H9 (cell line): ENCODE measurements around the gene CNTN3. TPM values are rescaled to one million over a fixed set of nuclear protein-coding genes. Genes with fewer than 3 reads are reported as not detected.

Source experiments
- DNase-seq: peaks from one replicate; pipeline ENCODE4 v3.0.0-alpha.2; 2017
- H2AFZ ChIP-seq: one replicate; pipeline ENCODE4 v1.6.1; 2013; ENCODE audit warnings: mild to moderate bottlenecking, low read length, control low read depth, moderate library complexity
- H2AK5ac ChIP-seq: 2 replicates; pipeline ENCODE4 v1.6.1; 2013; ENCODE audit warnings: low read length, control low read depth, mixed read lengths; ENCODE audit not compliant: insufficient read length
- H2BK120ac ChIP-seq: one replicate; pipeline ENCODE4 v1.6.1; 2013; ENCODE audit warnings: low read depth, mild to moderate bottlenecking, low read length, control low read depth, inconsistent platforms; ENCODE audit not compliant: poor library complexity, severe bottlenecking
- H2BK12ac ChIP-seq: 2 replicates; pipeline ENCODE4 v1.6.1; 2013; ENCODE audit warnings: low read length, control low read depth, mixed read lengths, low read depth; ENCODE audit not compliant: insufficient read length
- H2BK15ac ChIP-seq: 2 replicates; pipeline ENCODE4 v1.6.1; 2013; ENCODE audit warnings: low read depth, low read length, control low read depth
- H2BK20ac ChIP-seq: one replicate; pipeline ENCODE4 v1.6.1; 2013; ENCODE audit warnings: low read depth, mild to moderate bottlenecking, low read length, control low read depth, inconsistent platforms; ENCODE audit not compliant: poor library complexity, severe bottlenecking
- H2BK5ac ChIP-seq: 2 replicates; pipeline ENCODE4 v1.6.1; 2013; ENCODE audit warnings: low read length, control low read depth, mixed read lengths; ENCODE audit not compliant: insufficient read length
- H3K14ac ChIP-seq: 2 replicates; pipeline ENCODE4 v1.6.1; 2013; ENCODE audit warnings: low read length, control low read depth; ENCODE audit not compliant: insufficient read depth
- H3K18ac ChIP-seq: 2 replicates; pipeline ENCODE4 v1.6.1; 2013; ENCODE audit warnings: low read depth, mild to moderate bottlenecking, mixed read lengths, low read length, control low read depth; ENCODE audit not compliant: insufficient read length
- H3K23ac ChIP-seq: 2 replicates; pipeline ENCODE4 v1.6.1; 2013; ENCODE audit warnings: low read length, control low read depth, mixed read lengths, low read depth; ENCODE audit not compliant: insufficient read length
- H3K23me2 ChIP-seq: 2 replicates; pipeline ENCODE4 v1.6.1; 2013; ENCODE audit warnings: low read depth, mild to moderate bottlenecking, mixed read lengths, low read length, control low read depth; ENCODE audit not compliant: insufficient read length, poor library complexity, severe bottlenecking
- H3K27ac ChIP-seq: 2 replicates; pipeline ENCODE4 v1.5.1; 2013; ENCODE audit warnings: low read length, control low read depth, mixed read lengths, low read depth; ENCODE audit not compliant: insufficient read length
- H3K27me3 ChIP-seq: 2 replicates; pipeline ENCODE4 v1.6.1; 2013; ENCODE audit warnings: low read length, control low read depth, inconsistent platforms; ENCODE audit not compliant: insufficient read depth
- H3K4ac ChIP-seq: 2 replicates; pipeline ENCODE4 v1.6.1; 2013; ENCODE audit warnings: low read depth, mild to moderate bottlenecking, control low read depth, inconsistent platforms, low read length, moderate library complexity
- H3K4me1 ChIP-seq: 2 replicates; pipeline ENCODE4 v1.6.1; 2013; ENCODE audit warnings: low read length, control low read depth, inconsistent platforms; ENCODE audit not compliant: insufficient read depth
- H3K4me2 ChIP-seq: 2 replicates; pipeline ENCODE4 v1.6.1; 2013; ENCODE audit warnings: low read length, control low read depth, mixed read lengths; ENCODE audit not compliant: insufficient read length, insufficient read depth
- H3K56ac ChIP-seq: 2 replicates; pipeline ENCODE4 v1.6.1; 2013; ENCODE audit warnings: low read depth, mild to moderate bottlenecking, mixed read lengths, low read length, control low read depth; ENCODE audit not compliant: insufficient read length
- H3K79me1 ChIP-seq: 2 replicates; pipeline ENCODE4 v1.6.1; 2013; ENCODE audit warnings: low read depth, mild to moderate bottlenecking, moderate library complexity, low read length, control low read depth, inconsistent platforms; ENCODE audit not compliant: insufficient read depth, poor library complexity, severe bottlenecking
- H3K79me2 ChIP-seq: 2 replicates; pipeline ENCODE4 v1.6.1; 2013; ENCODE audit warnings: low read length, control low read depth, inconsistent platforms; ENCODE audit not compliant: insufficient read depth
- H3K9ac ChIP-seq: 2 replicates; pipeline ENCODE4 v1.6.1; 2013; ENCODE audit warnings: low read length, control low read depth, mixed read lengths; ENCODE audit not compliant: insufficient read length; ENCODE audit errors: extremely low read depth
- H3K9me3 ChIP-seq: one replicate; pipeline ENCODE4 v1.6.1; 2013; ENCODE audit warnings: low read depth, low read length, inconsistent platforms; ENCODE audit not compliant: control insufficient read depth
- H3T11ph ChIP-seq: one replicate; pipeline ENCODE4 v1.6.1; 2013; ENCODE audit warnings: mild to moderate bottlenecking, low read length, control low read depth, inconsistent platforms
- H4K20me1 ChIP-seq: one replicate; pipeline ENCODE4 v1.6.1; 2013; ENCODE audit not compliant: control insufficient read depth, insufficient read length, insufficient read depth
- H4K5ac ChIP-seq: 2 replicates; pipeline ENCODE4 v1.6.1; 2013; ENCODE audit warnings: low read depth, mild to moderate bottlenecking, mixed read lengths, low read length, control low read depth; ENCODE audit not compliant: insufficient read length
- H4K8ac ChIP-seq: replicated peaks from 2 replicates; pipeline ENCODE4 v1.6.1; 2013; ENCODE audit warnings: low read length, control low read depth, mixed read lengths, low read depth; ENCODE audit not compliant: insufficient read length
- H4K91ac ChIP-seq: 2 replicates; pipeline ENCODE4 v1.6.1; 2013; ENCODE audit warnings: low read depth, mild to moderate bottlenecking, moderate library complexity, mixed read lengths, low read length, control low read depth; ENCODE audit not compliant: insufficient read length
- H3K27ac Mint-ChIP-seq, 3 experiments: 2 replicates in 2 of 3; 3 replicates in 1 of 3; pipeline ENCODE4 v1.8.0; 2020 to 2021; ENCODE audit warnings: mixed read lengths in 3 of 3, mild to moderate bottlenecking in 1 of 3, moderate library complexity in 1 of 3
- H3K27me3 Mint-ChIP-seq: 2 replicates; pipeline ENCODE4 v1.8.0; 2021; ENCODE audit warnings: low read depth, mild to moderate bottlenecking, moderate library complexity, mixed read lengths
- H3K36me3 Mint-ChIP-seq, 3 experiments: 2 replicates in 2 of 3; 3 replicates in 1 of 3; pipeline ENCODE4 v1.8.0; 2020 to 2021; ENCODE audit warnings: low read depth in 3 of 3, mixed read lengths in 3 of 3; ENCODE audit not compliant: insufficient read depth in 1 of 3
- H3K4me1 Mint-ChIP-seq, 2 experiments: 2 replicates each; pipeline ENCODE4 v1.8.0; 2020; ENCODE audit warnings: mixed read lengths in 2 of 2
- H3K4me3 Mint-ChIP-seq, 2 experiments: 2 replicates in 1 of 2; 3 replicates in 1 of 2; pipeline ENCODE4 v1.8.0; 2020 to 2021; ENCODE audit warnings: mild to moderate bottlenecking in 2 of 2, mixed read lengths in 2 of 2, moderate library complexity in 1 of 2
- H3K9me3 Mint-ChIP-seq, 2 experiments: 2 replicates in 1 of 2; 3 replicates in 1 of 2; pipeline ENCODE4 v1.8.0; 2020; ENCODE audit warnings: mild to moderate bottlenecking in 2 of 2, mixed read lengths in 2 of 2, moderate library complexity in 1 of 2
- CTCF ChIP-seq: fragments of 200-600 bp; sonication (generic); conservative IDR thresholded peaks from 3 replicates; pipeline ENCODE4 v1.8.0; 2021; ENCODE audit warnings: antibody characterized with exemption, mild to moderate bottlenecking
- WGBS: extraction: QIAGEN DNeasy Blood & Tissue Kit; methylation state at CpG from one replicate; pipeline ENCODE4 v1.1.7; 2013; ENCODE audit warnings: missing lambda C conversion rate, low lambda C conversion rate, mixed read lengths; ENCODE audit not compliant: insufficient read length; ENCODE audit errors: extremely low coverage; 5-methylcytosine and 5-hydroxymethylcytosine counted together
- total RNA-seq: library from RNA; stranded (reverse); gene quantifications from 2 replicates; pipeline ENCODE4 v1.2.1, GENCODE V29; 2021

The CNTN3 gene
- total RNA-seq, 1 experiment from 2014 or later = not detected

DNA sequence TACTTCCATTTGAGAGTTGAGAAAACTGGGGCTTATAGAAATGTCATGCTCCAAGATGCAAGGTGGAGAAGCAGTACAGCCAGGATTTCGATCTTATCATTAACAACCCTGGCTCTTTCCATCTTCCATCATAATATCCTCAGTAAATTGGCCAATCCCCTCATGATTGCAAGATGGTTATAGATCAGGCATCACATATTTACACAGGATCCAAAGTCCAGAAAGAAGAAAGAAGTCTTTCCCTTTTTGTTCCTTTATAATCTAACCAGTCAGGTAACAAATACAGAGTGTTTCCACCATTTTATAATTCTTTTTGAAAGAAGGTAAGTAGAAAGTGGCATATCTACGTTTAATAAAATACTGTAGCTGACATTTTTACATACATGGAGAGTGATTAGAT, 29.7 kb downstream of the CNTN3 start:
- Histone ChIP-seq H3T11ph (no peak overlapping the region), H2BK120ac (no peak overlapping the region), H3K27me3 (no peaks in the 10 kb centered on the region), H3K18ac (no peak overlapping the region), H3K79me1 (no peaks in the 10 kb centered on the region), H2BK15ac (no peak overlapping the region), H3K4ac (no peak overlapping the region), H2BK5ac (no peak overlapping the region), H2BK20ac (no peak overlapping the region), H4K20me1 (no peaks in the 10 kb centered on the region), H3K4me1 (no peaks in the 10 kb centered on the region), H3K9ac (no peak overlapping the region), H3K27ac (no peak overlapping the region), H3K4me2 (no peak overlapping the region), H2BK12ac (no peak overlapping the region), H3K56ac (no peak overlapping the region), H4K8ac (no peak overlapping the region), H3K23ac (no peak overlapping the region), H4K5ac (no peak overlapping the region), H4K91ac (no peak overlapping the region), H3K9me3 (no peaks in the 10 kb centered on the region), H2AFZ (no peak overlapping the region), H2AK5ac (no peak overlapping the region), H3K79me2 (no peaks in the 10 kb centered on the region), H3K23me2 (no peaks in the 10 kb centered on the region), H3K14ac (no peak overlapping the region)
- TF ChIP-seq CTCF = no peak
- Mint-ChIP-seq H3K36me3 (no peaks in the 10 kb centered on the region), H3K27ac (no peak overlapping the region), H3K27me3 (no peaks in the 10 kb centered on the region), H3K4me1 (no peaks in the 10 kb centered on the region), H3K9me3 (no peaks in the 10 kb centered on the region), H3K4me3 (no peak overlapping the region)
- DNase-seq = no peak
- no CpG with 5 or more reads among the region's 2 CpGs for WGBS
